ENCODE data around the gene FYB2. TPM values are rescaled to one million over a fixed set of nuclear protein-coding genes. Genes with fewer than 3 reads are reported as not detected.

Gene FYB2
- total and polyA plus RNA-seq, 10 of the 15 experiments (the other 5 are each of a cell fraction or from before 2014, with no cell fraction given) = 0.04 to 0.16 (median 0.05) TPM; not detected in 4

GRCh38 chr1:56845343-56845742 lies 26.1 kb upstream of the FYB2 start:
- ChIA-PET RAD21 (ENCODE audit: unreplicated experiment) (no interaction called here), CTCF (interaction anchor here (1.5 kb wide), 1 partner anchor 14 kb away, joined by 6 read pairs; no protein-coding TSS in a partner anchor), POLR2A (interaction anchor here (0.6 kb wide), 1 partner anchor 241 kb away, joined by 6 read pairs; no protein-coding TSS in a partner anchor), SMC1A (ENCODE audit: uncharacterized antibody, unreplicated experiment) (no interaction called here)
- BruUV-seq (replicated peaks) = no TSS peak
- H3K9ac ChIP-seq (ENCODE audit: control insufficient read depth, insufficient read depth, low read length) = no peak overlapping the region
- H3K27ac ChIP-seq (ENCODE audit: control insufficient read depth, insufficient read depth) = no peak overlapping the region
- H3K79me2 ChIP-seq (ENCODE audit: control insufficient read depth, insufficient read depth, low read length) = no peaks in the 10 kb centered on the region
- ATAC-seq = no peak
- no peaks in the 10 kb centered on the region for H3K36me3 ChIP-seq (ENCODE audit: control insufficient read depth in 2 of 2, insufficient read depth in 2 of 2, low read length in 1 of 2)
- intact Hi-C loops (cut with micrococcal nuclease; ENCODE audit: unreplicated experiment) (no loop called here), in situ Hi-C loops (cut with MboI) (loop anchor here (25.0 kb wide), 1 partner anchor 1717 kb away; no protein-coding TSS in a partner anchor)
- no peaks in the 10 kb centered on the region for H4K20me1 ChIP-seq (ENCODE audit: control insufficient read depth, insufficient read depth)
- H3K4me2 ChIP-seq (ENCODE audit: control insufficient read depth, insufficient read depth) = no peak overlapping the region
- no peak for DNase-seq (ENCODE audit: low read depth, low spot score)
- H2AFZ ChIP-seq (ENCODE audit: control insufficient read depth, low read depth, low read length) = no peak overlapping the region
- no peak for FAIRE-seq
- H3K27me3 ChIP-seq (replicated peaks in 1 of 2; ENCODE audit: control insufficient read depth in 2 of 2, insufficient read depth in 2 of 2, low read length in 1 of 2) = no peaks in the 10 kb centered on the region
- no peak overlapping the region for H3K4me3 ChIP-seq
- WGBS (ENCODE audit: insufficient coverage, insufficient replicate concordance, low lambda C conversion rate, missing lambda C conversion rate) = 6% methylated on average over 3 of the region's 3 CpGs
- H3K4me1 ChIP-seq (ENCODE audit: control insufficient read depth, insufficient read depth, low read length) = no peaks in the 10 kb centered on the region
- no peaks in the 10 kb centered on the region for H3K9me3 ChIP-seq (replicated peaks; ENCODE audit: control insufficient read depth, insufficient read depth, low read length)
- no peak for TF ChIP-seq BHLHE40 (IDR thresholded peaks at IDR 0.05; ENCODE audit: borderline replicate concordance in 1 of 2, low read depth in 2 of 2, low read length in 1 of 2)
- no peak for TF ChIP-seq PKNOX1 (IDR thresholded peaks at IDR 0.05)
- TF ChIP-seq MEF2A (IDR thresholded peaks at IDR 0.05; ENCODE audit: insufficient read depth, low read depth, low read length) = no peak
- TF ChIP-seq E2F8 (IDR thresholded peaks at IDR 0.05; ENCODE audit: low read depth, partially characterized antibody) = no peak
- no peak for TF ChIP-seq CBX5 (IDR thresholded peaks at IDR 0.05; ENCODE audit: low read depth)
- no peak for TF ChIP-seq CUX1 (IDR thresholded peaks at IDR 0.05; ENCODE audit: insufficient replicate concordance, low read depth, low read length)
- no peak for TF ChIP-seq GATAD2B (conservative IDR thresholded peaks at IDR 0.05; ENCODE audit: low read depth)
- TF ChIP-seq USF2 (IDR thresholded peaks at IDR 0.05; ENCODE audit: borderline replicate concordance, low read depth, low read length) = no peak
- no peak for TF ChIP-seq NR2C2 (IDR thresholded peaks at IDR 0.05; ENCODE audit: borderline replicate concordance, control insufficient read depth, insufficient read length, low read depth)

All from GM12878 (cell line).